ENCODE data around the gene FOSL2. TPM values are rescaled to one million over a fixed set of nuclear protein-coding genes. Genes with fewer than 3 reads are reported as not detected.

FOSL2 gene
- total RNA-seq, 1 experiment from 2014 or later, result 12.2 TPM

DNA sequence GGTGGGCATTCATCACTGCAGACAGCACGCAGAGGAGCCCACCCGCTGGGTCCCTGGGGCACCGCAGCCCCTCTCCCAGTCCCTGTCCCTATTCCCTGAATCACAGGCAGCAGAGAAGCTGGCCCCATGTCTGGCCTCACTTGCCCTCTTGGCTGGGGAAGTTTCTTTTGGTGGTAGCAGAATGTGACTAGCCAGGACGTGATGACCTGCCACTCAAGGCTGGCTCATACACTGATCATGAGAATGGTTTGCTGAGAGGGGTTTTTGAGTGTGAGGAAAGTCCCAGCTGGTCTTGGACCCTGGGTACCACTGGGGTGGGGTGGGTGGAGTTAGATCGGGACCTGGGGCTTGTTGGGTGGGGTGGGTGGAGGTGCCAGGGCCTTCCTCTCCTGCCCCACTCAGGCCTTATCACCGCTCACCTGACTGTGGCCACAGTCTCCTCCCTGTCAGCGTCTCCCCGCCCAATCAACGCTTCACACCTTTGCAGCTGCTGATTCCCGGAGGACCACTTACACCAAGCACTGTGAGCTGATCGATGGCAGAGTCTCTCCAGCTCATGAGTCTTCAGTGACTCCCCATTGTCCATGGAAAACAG lies 28.9 kb upstream of the FOSL2 start:
- Histone ChIP-seq H3K27ac (ENCODE audit: low read depth, low read length, poor library complexity, severe bottlenecking) (no peak overlapping the region), H3K9me3 (ENCODE audit: low read depth, low read length, poor library complexity, severe bottlenecking) (no peaks in the 10 kb centered on the region), H3K4me3 (ENCODE audit: low read depth, low read length, poor library complexity, severe bottlenecking) (no peak overlapping the region), H3K27me3 (replicated peaks; ENCODE audit: insufficient read depth, low read depth, low read length, poor library complexity) (no peaks in the 10 kb centered on the region), H3K36me3 (ENCODE audit: insufficient read depth, low read length, poor library complexity, severe bottlenecking) (no peaks in the 10 kb centered on the region), H3K4me1 (ENCODE audit: insufficient read depth, low read length, poor library complexity, severe bottlenecking) (no peaks in the 10 kb centered on the region)
- intact Hi-C loops (cut with micrococcal nuclease; ENCODE audit: unreplicated experiment), result no loop called here
- no peak for TF ChIP-seq EZH2 (IDR thresholded peaks at IDR 0.05; ENCODE audit: borderline replicate concordance, low read depth, low read length, poor library complexity, severe bottlenecking)
- TF ChIP-seq, protein P1, sequence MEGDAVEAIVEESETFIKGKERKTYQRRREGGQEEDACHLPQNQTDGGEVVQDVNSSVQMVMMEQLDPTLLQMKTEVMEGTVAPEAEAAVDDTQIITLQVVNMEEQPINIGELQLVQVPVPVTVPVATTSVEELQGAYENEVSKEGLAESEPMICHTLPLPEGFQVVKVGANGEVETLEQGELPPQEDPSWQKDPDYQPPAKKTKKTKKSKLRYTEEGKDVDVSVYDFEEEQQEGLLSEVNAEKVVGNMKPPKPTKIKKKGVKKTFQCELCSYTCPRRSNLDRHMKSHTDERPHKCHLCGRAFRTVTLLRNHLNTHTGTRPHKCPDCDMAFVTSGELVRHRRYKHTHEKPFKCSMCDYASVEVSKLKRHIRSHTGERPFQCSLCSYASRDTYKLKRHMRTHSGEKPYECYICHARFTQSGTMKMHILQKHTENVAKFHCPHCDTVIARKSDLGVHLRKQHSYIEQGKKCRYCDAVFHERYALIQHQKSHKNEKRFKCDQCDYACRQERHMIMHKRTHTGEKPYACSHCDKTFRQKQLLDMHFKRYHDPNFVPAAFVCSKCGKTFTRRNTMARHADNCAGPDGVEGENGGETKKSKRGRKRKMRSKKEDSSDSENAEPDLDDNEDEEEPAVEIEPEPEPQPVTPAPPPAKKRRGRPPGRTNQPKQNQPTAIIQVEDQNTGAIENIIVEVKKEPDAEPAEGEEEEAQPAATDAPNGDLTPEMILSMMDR (conservative IDR thresholded peaks at IDR 0.05; ENCODE audit: low read depth, low read length), result no peak
- no TSS peak for BruUV-seq (replicated peaks)
- ChIA-PET POLR2A (ENCODE audit: low non-redundant PET) (interaction anchor here (0.6 kb wide), 1 partner anchor 59 kb away, joined by 11 read pairs; no protein-coding TSS in a partner anchor), CTCF (no interaction called here)
- DNase-seq (ENCODE audit: low spot score), result no peak

DNA sequence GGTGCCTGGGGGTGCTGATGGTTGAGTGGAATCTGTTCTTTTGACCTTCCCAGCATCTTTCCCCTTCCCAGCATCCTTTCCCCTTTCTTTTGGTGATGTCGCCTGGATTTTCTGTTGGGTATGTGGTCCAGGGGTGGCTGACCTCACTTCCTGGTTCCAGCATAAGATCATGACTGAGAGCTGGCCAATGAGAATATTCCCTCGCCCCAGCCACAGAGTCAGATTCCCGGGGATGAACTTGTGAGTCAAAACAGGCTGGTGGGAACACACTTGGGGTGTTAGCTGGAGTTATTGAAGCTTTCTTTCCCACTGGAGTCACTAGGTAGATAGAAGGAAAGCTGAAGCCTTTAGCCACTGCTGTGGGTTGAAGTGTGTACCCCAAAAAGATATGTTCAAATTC lies 28.0 kb upstream of the FOSL2 start:
- no peaks in the 10 kb centered on the region for H3K4me1 ChIP-seq (ENCODE audit: insufficient read depth, low read length, poor library complexity, severe bottlenecking)
- BruUV-seq (replicated peaks), result no TSS peak
- H3K4me3 ChIP-seq (ENCODE audit: low read depth, low read length, poor library complexity, severe bottlenecking), result no peak overlapping the region
- ChIA-PET POLR2A (ENCODE audit: low non-redundant PET) (no interaction called here), CTCF (no interaction called here)
- no peaks in the 10 kb centered on the region for H3K27me3 ChIP-seq (replicated peaks; ENCODE audit: insufficient read depth, low read depth, low read length, poor library complexity)
- no peak for TF ChIP-seq EZH2 (IDR thresholded peaks at IDR 0.05; ENCODE audit: borderline replicate concordance, low read depth, low read length, poor library complexity, severe bottlenecking)
- TF ChIP-seq, protein P1 (conservative IDR thresholded peaks at IDR 0.05; ENCODE audit: low read depth, low read length), result no peak
- H3K9me3 ChIP-seq (ENCODE audit: low read depth, low read length, poor library complexity, severe bottlenecking), result no peaks in the 10 kb centered on the region
- no peak for DNase-seq (ENCODE audit: low spot score)
- no peaks in the 10 kb centered on the region for H3K36me3 ChIP-seq (ENCODE audit: insufficient read depth, low read length, poor library complexity, severe bottlenecking)
- intact Hi-C loops (cut with micrococcal nuclease; ENCODE audit: unreplicated experiment), result no loop called here
- H3K27ac ChIP-seq (ENCODE audit: low read depth, low read length, poor library complexity, severe bottlenecking), result no peak overlapping the region

DNA sequence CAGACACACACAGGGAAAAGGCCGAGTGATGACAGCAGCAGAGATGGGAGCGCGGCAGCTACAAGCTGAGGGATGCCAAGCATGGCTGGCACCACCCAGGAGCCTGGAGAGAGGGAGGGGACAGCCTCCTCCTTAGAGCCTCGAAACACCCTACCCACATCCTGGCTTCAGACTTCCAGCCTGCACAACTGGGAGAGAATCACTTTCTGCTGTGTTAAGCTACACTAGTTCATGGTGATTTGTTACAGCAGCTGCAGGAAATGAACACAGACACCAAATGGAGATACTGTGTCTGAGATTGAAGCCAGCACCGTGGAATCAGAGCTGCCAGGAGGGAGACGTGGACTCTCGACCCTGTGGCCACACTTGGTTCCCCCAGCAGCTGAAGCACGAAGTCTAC lies 27.5 kb upstream of the FOSL2 start:
- ChIA-PET POLR2A (ENCODE audit: low non-redundant PET) (no interaction called here), CTCF (no interaction called here)
- no TSS peak for BruUV-seq (replicated peaks)
- DNase-seq (ENCODE audit: low spot score), result no peak
- H3K9me3 ChIP-seq (ENCODE audit: low read depth, low read length, poor library complexity, severe bottlenecking), result no peaks in the 10 kb centered on the region
- H3K4me1 ChIP-seq (ENCODE audit: insufficient read depth, low read length, poor library complexity, severe bottlenecking), result no peaks in the 10 kb centered on the region
- no peaks in the 10 kb centered on the region for H3K36me3 ChIP-seq (ENCODE audit: insufficient read depth, low read length, poor library complexity, severe bottlenecking)
- no peaks in the 10 kb centered on the region for H3K27me3 ChIP-seq (replicated peaks; ENCODE audit: insufficient read depth, low read depth, low read length, poor library complexity)
- TF ChIP-seq EZH2 (IDR thresholded peaks at IDR 0.05; ENCODE audit: borderline replicate concordance, low read depth, low read length, poor library complexity, severe bottlenecking), result no peak
- TF ChIP-seq, protein P1 (conservative IDR thresholded peaks at IDR 0.05; ENCODE audit: low read depth, low read length), result no peak
- H3K27ac ChIP-seq (ENCODE audit: low read depth, low read length, poor library complexity, severe bottlenecking), result no peak overlapping the region
- H3K4me3 ChIP-seq (ENCODE audit: low read depth, low read length, poor library complexity, severe bottlenecking), result no peak overlapping the region
- intact Hi-C loops (cut with micrococcal nuclease; ENCODE audit: unreplicated experiment), result no loop called here

Measured in A673 (cell line).